SK-N-SH (cell line): ENCODE measurements around the gene TMEM25. TPM values are rescaled to one million over a fixed set of nuclear protein-coding genes. Genes with fewer than 3 reads are reported as not detected.

ENCODE experiments used
- CTCF ChIA-PET: fragments of 300-600, 350-600 bp; formaldehyde crosslinking; extraction: SDS; loops from one replicate; lab custom pipeline; 2021; lab: Yijun Ruan, JAX
- POLR2A ChIA-PET: fragments of 350-600 bp; sonication (Branson Sonifier 250); formaldehyde crosslinking; extraction: SDS; loops from one replicate; lab custom pipeline; 2020; ENCODE audit warnings: antibody characterized with exemption, inconsistent platforms; lab: Yijun Ruan, JAX
- DNase-seq: peaks from one replicate; pipeline ENCODE4 v3.0.0; 2012
- H2AFZ ChIP-seq: fragments of 200-600 bp; sonication (generic); 2 replicates; pipeline ENCODE4 v1.8.1; 2016; ENCODE audit warnings: antibody characterized with exemption, mild to moderate bottlenecking, low read depth
- H3F3A ChIP-seq: fragments of 200-600 bp; sonication (generic); replicated peaks from 2 replicates; pipeline ENCODE3; 2016; ENCODE audit warnings: antibody characterized with exemption, mild to moderate bottlenecking; ENCODE audit not compliant: insufficient read depth
- H3K27ac ChIP-seq, 2 experiments: fragments of 200-500 bp in 1 of 2; fragments of 200-600 bp in 1 of 2; sonication (Bioruptor generic) in 1 of 2; sonication (generic), shearing (Covaris generic) in 1 of 2; 2 replicates each; pipeline versions ENCODE4 v1.5.1 to v1.6.1; 2014 to 2016; ENCODE audit warnings: low read depth in 2 of 2, inconsistent platforms in 1 of 2, low read length in 1 of 2, mild to moderate bottlenecking in 1 of 2, mixed read lengths in 1 of 2
- H3K27me3 ChIP-seq: fragments of 200-600 bp; sonication (generic), shearing (Covaris generic); 2 replicates; pipeline ENCODE4 v1.6.1; 2016; ENCODE audit warnings: mixed run types; ENCODE audit not compliant: insufficient read depth
- H3K36me3 ChIP-seq, 2 experiments: fragments of 200-500 bp in 1 of 2; fragments of 200-600 bp in 1 of 2; sonication (Bioruptor generic) in 1 of 2; sonication (generic) in 1 of 2; replicated peaks in 1 of 2; 2 replicates each; pipeline versions ENCODE3 to v1.5.1; 2014 to 2016; ENCODE audit warnings: low read length in 1 of 2, mild to moderate bottlenecking in 1 of 2; ENCODE audit not compliant: insufficient read depth in 2 of 2, control insufficient read depth in 1 of 2
- H3K4me1 ChIP-seq, 2 experiments: fragments of 200-500 bp in 1 of 2; fragments of 200-600 bp in 1 of 2; sonication (Bioruptor generic) in 1 of 2; sonication (generic), shearing (Covaris generic) in 1 of 2; 2 replicates each; pipeline versions ENCODE4 v1.5.1 to v1.6.1; 2014 to 2016; ENCODE audit warnings: low read depth in 1 of 2, low read length in 1 of 2, mixed run types in 1 of 2; ENCODE audit not compliant: insufficient read depth in 2 of 2, control insufficient read depth in 1 of 2
- H3K4me2 ChIP-seq: fragments of 200-600 bp; sonication (generic), shearing (Covaris generic); 2 replicates; pipeline ENCODE4 v1.6.1; 2017; ENCODE audit warnings: mixed run types
- H3K4me3 ChIP-seq, 2 experiments: fragments of 200-500 bp in 1 of 2; fragments of 200-600 bp in 1 of 2; sonication (Bioruptor generic) in 1 of 2; sonication (generic), shearing (Covaris generic) in 1 of 2; 2 replicates each; pipeline versions ENCODE4 v1.5.1 to v1.8.1; 2014 to 2016; ENCODE audit warnings: low read depth in 2 of 2, inconsistent platforms in 1 of 2, low read length in 1 of 2, mild to moderate bottlenecking in 1 of 2, mixed read lengths in 1 of 2, moderate library complexity in 1 of 2
- H3K79me2 ChIP-seq: fragments of 200-600 bp; sonication (generic); 2 replicates; pipeline ENCODE4 v1.8.1; 2017; ENCODE audit warnings: mild to moderate bottlenecking; ENCODE audit not compliant: insufficient read depth
- H3K9ac ChIP-seq: fragments of 200-600 bp; sonication (generic); 2 replicates; pipeline ENCODE4 v1.6.1; 2017; ENCODE audit warnings: mixed run types
- H3K9me2 ChIP-seq: fragments of 200-600 bp; sonication (generic); 2 replicates; pipeline ENCODE4 v1.6.1; 2017; ENCODE audit warnings: mixed run types
- H3K9me3 ChIP-seq: fragments of 200-600 bp; sonication (generic); 2 replicates; pipeline ENCODE4 v1.6.1; 2017; ENCODE audit warnings: mixed run types, mild to moderate bottlenecking, moderate library complexity
- H4K20me1 ChIP-seq: fragments of 200-600 bp; sonication (generic); 2 replicates; pipeline ENCODE4 v1.6.1; 2017; ENCODE audit warnings: mild to moderate bottlenecking, mixed run types; ENCODE audit not compliant: insufficient read depth
- EP300 ChIP-seq, 2 experiments: IDR thresholded peaks; 2 replicates each; pipeline versions ENCODE4 v1.4.0 to v1.6.1; 2012; ENCODE audit warnings: borderline replicate concordance in 1 of 2, low read depth in 1 of 2, low read length in 1 of 2
- FOSL2 ChIP-seq: IDR thresholded peaks from 2 replicates; pipeline ENCODE4 v1.4.0; 2012; ENCODE audit warnings: low read depth, mild to moderate bottlenecking, moderate library complexity, borderline replicate concordance
- FOXJ3 ChIP-seq: sonication (generic); formaldehyde crosslinking; IDR thresholded peaks from 2 replicates; pipeline ENCODE4 v1.5.1; 2020; ENCODE audit warnings: mild to moderate bottlenecking, missing genetic modification reagents
- GATA2 ChIP-seq: sonication (generic); formaldehyde crosslinking; IDR thresholded peaks from 2 replicates; pipeline ENCODE4 v1.5.0; 2020; ENCODE audit warnings: mild to moderate bottlenecking, missing genetic modification reagents
- JUND ChIP-seq: IDR thresholded peaks from 2 replicates; pipeline ENCODE4 v1.4.0; 2012
- MAX ChIP-seq: IDR thresholded peaks from 2 replicates; pipeline ENCODE4 v1.4.0; 2012; ENCODE audit warnings: low read depth
- MEF2A ChIP-seq: IDR thresholded peaks from 2 replicates; pipeline ENCODE4 v1.4.0; 2012; ENCODE audit warnings: low read depth, borderline replicate concordance
- NFIC ChIP-seq: IDR thresholded peaks from 2 replicates; pipeline ENCODE4 v1.4.0; 2012; ENCODE audit warnings: borderline replicate concordance
- RAD21 ChIP-seq: IDR thresholded peaks from 2 replicates; pipeline ENCODE4 v1.6.1; 2012; ENCODE audit warnings: mild to moderate bottlenecking, low read length
- REST ChIP-seq: IDR thresholded peaks from 2 replicates; pipeline ENCODE4 v1.6.1; 2012; ENCODE audit warnings: mild to moderate bottlenecking, low read depth, low read length, moderate library complexity
- TCF12 ChIP-seq: IDR thresholded peaks from 2 replicates; pipeline ENCODE4 v1.4.0; 2012
- USF1 ChIP-seq: IDR thresholded peaks from 2 replicates; pipeline ENCODE4 v1.4.0; 2012; ENCODE audit warnings: low read depth, borderline replicate concordance
- ZBTB33 ChIP-seq: IDR thresholded peaks from 2 replicates; pipeline ENCODE4 v1.4.0; 2012; ENCODE audit warnings: low read depth, borderline replicate concordance
- WGBS: methylation state at CpG from one replicate; pipeline ENCODE4 v1.1.6; 2017; ENCODE audit warnings: low lambda C conversion rate; 5-methylcytosine and 5-hydroxymethylcytosine counted together
- polyA plus RNA-seq, 3 experiments: library from polyadenylated mRNA; depleted of rRNA; stranded (reverse); fragments of >200 nt; gene quantifications; 2 replicates each; pipeline ENCODE4 v1.2.3, GENCODE V29; 2012

Gene TMEM25
- polyA plus RNA-seq, 1 of the 3 experiments (the other 2 are of a cell fraction) = 30.0 TPM

- H3K36me3 ChIP-seq = peaks cover 78 to 87% of the 10 kb centered on the region in 2 experiments
- no peak overlapping the region for H2AFZ ChIP-seq
- H3K4me3 ChIP-seq = no peak overlapping the region
- 90% methylated on average over 4 of the region's 4 CpGs for WGBS
- TF ChIP-seq FOSL2 = no peak
- no peak for TF ChIP-seq USF1
- TF ChIP-seq RAD21 = no peak
- no peak for TF ChIP-seq JUND
- no peak for TF ChIP-seq MAX
- TF ChIP-seq ZBTB33 = no peak
- no peak for TF ChIP-seq FOXJ3 (CRISPR knock-in tag)
- no peak for TF ChIP-seq GATA2
- H3K27me3 ChIP-seq = no peaks in the 10 kb centered on the region
- no peaks in the 10 kb centered on the region for H3K4me1 ChIP-seq
- no peak overlapping the region for H3K27ac ChIP-seq
- ChIA-PET CTCF (interaction anchor here (1.4 to 1.5 kb wide), 2 partner anchors 92 to 293 kb away, joined by 3 to 5 read pairs; no protein-coding TSS in a partner anchor), POLR2A (no interaction called here)
- H4K20me1 ChIP-seq = no peaks in the 10 kb centered on the region
- H3K4me2 ChIP-seq = no peak overlapping the region
- no peaks in the 10 kb centered on the region for H3K9me2 ChIP-seq
- no peaks in the 10 kb centered on the region for H3K79me2 ChIP-seq
- H3K9ac ChIP-seq = no peak overlapping the region
- no peaks in the 10 kb centered on the region for H3K9me3 ChIP-seq
- H3F3A ChIP-seq = peaks cover 42% of the 10 kb centered on the region
- no peak for DNase-seq
Observed at GRCh38 chr11:118491041-118491440, 40.0 kb upstream of the TMEM25 start.

- H3F3A ChIP-seq = peaks cover 10% of the 10 kb centered on the region
- no peaks in the 10 kb centered on the region for H3K79me2 ChIP-seq
- H4K20me1 ChIP-seq = no peaks in the 10 kb centered on the region
- DNase-seq = no peak
- no peaks in the 10 kb centered on the region for H3K27me3 ChIP-seq
- peaks cover 78 to 95% of the 10 kb centered on the region in 2 experiments for H3K36me3 ChIP-seq
- no peaks in the 10 kb centered on the region for H3K9me2 ChIP-seq
- no peak overlapping the region for H3K27ac ChIP-seq
- no peak overlapping the region for H3K9ac ChIP-seq
- no peak overlapping the region for H3K4me3 ChIP-seq
- no peak overlapping the region for H3K4me2 ChIP-seq
- no peaks in the 10 kb centered on the region for H3K9me3 ChIP-seq
- H3K4me1 ChIP-seq = no peaks in the 10 kb centered on the region
- ChIA-PET POLR2A (no interaction called here), CTCF (interaction anchor here (1.1 kb wide), 1 partner anchor 10 kb away, joined by 3 read pairs; no protein-coding TSS in a partner anchor)
- 78% methylated on average over 4 of the region's 4 CpGs for WGBS
- 0 out of 2 replicates have a peak, but pooled peaks have one; percentile 12 for TF ChIP-seq JUND
- TF ChIP-seq REST = no peak
- no peak for TF ChIP-seq NFIC
- peak; percentile 34; the same call in 1 of the 2 replicates for TF ChIP-seq TCF12
- TF ChIP-seq EP300 (IDR thresholded peaks at IDR 0.05; ENCODE audit: borderline replicate concordance in 1 of 2, low read depth in 1 of 2, low read length in 1 of 2) = no peak
- TF ChIP-seq MEF2A = no peak
- H2AFZ ChIP-seq = no peak overlapping the region
Observed at GRCh38 chr11:118497831-118498230, 33.2 kb upstream of the TMEM25 start.
